Activated CD4-positive, alpha-beta T cell treated with anti-CD3 and anti-CD28 coated beads for 48 hours (primary cell): ENCODE measurements around the gene ITPKC.
"Not testable (repeated sequence)": the region's sequence is repeated elsewhere in the genome, so short reads cannot be mapped to it uniquely, and the experiment has no call there.

Experiments
- DNase-seq: peaks from one replicate; pipeline ENCODE4 v3.0.0-alpha.2; 2020

ITPKC gene

DNA sequence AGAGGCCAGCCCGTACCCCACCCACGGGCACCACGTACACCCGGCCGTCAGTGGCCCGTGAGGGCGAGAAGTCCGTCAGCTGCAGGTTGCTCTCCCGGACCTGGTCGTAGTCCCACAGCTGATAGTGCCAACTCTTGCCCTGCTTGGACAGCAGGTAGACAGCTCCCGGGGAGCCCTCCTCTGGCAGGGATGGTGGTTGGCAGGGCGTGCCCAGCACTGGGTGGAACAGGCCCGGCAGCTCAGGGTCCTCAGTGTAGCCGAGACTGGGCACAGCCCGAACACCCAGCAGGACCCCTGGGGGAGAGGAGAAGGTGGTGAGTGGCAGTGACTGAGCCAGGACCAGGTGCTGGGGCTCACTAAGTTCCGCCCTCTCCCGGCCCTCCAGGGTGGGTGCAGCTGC is 25.6 kb downstream of the ITPKC start:
- no peak for DNase-seq

- no peak for DNase-seq
These were observed 26.0 kb downstream of the ITPKC start for GRCh38 chr19:40742886-40743285.

GRCh38 chr19:40743926-40744325 is 27.0 kb downstream of the ITPKC start:
- DNase-seq, result no peak

DNA sequence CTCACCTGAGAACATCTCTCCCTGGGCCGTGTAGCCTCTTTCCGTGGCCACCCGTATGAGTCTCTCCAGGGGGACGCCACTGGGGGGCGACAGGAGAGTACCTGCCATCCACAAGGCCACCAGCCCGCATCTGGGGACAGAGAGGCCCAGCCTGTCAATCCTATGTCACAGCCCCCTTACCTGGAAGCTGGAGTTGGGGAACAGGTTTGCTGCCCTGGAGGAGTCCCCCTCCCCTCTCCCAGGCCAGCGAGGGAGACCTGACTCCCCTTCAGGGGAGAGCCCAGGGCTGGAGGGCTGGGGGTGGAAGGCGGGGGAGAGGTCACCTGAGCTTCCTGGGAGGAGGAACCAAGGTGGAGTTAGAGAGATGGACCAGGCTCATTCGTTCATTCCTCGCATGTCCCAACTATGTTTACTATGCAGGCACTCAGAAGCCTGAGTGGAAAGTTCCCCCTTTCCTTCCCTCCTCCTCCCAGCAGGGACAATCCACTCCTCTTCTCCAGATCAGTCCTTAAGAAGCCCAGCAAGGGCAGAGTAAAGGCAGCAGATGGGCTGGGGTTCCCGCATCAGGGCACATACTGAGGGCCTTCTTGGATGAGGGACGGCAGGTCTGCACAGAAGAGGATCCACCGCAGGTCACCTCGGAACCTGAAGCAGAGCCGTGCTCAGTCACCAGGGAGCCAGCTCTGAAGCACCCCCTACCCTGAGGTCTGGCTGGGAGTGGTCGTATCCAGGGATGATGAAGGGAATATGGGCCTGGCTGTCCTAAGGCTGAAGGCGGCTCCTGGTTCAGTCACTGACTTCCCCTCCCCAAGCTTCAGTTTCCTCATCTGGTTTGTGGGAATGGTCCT is 27.9 kb downstream of the ITPKC start:
- peak; percentile 48 for DNase-seq

DNA sequence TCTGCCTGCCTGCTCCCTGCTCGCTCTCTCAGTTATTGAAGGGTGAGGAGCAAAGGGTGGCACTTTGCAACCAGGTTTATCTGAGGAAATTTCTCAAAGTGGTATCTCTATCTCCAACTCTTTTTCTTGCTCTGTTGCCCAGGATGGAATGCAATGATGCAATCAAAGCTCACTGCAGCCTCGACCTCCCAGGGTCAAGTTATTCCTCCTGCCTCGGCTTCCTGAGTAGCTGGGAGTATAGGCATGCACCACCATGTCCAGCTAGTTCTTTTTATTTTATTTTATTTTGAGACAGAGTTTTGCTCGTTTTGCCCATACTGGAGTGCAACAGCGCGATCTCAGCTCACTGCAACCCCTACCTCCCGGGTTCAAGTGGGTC is 28.5 kb downstream of the ITPKC start:
- no peak for DNase-seq

DNA sequence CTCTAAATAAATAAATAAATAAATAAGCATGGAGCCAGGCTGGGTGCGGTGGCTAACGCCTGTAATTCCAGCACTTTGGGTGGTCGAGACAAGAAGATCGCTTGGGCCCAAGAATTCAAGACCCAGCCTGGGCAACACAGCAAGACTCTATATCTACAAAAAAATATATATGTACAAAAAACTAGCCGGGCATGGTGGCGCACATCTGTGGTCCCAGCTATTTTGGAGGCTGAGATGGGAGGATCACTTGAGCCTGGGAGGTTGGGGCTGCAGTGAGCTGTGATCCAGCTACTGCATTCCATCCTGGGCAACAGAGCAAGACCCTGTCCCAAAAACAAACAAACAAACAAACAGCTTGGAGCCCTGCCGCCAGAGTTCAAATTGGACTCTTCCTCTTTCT is 30.6 kb downstream of the ITPKC start:
- no peak for DNase-seq

DNA sequence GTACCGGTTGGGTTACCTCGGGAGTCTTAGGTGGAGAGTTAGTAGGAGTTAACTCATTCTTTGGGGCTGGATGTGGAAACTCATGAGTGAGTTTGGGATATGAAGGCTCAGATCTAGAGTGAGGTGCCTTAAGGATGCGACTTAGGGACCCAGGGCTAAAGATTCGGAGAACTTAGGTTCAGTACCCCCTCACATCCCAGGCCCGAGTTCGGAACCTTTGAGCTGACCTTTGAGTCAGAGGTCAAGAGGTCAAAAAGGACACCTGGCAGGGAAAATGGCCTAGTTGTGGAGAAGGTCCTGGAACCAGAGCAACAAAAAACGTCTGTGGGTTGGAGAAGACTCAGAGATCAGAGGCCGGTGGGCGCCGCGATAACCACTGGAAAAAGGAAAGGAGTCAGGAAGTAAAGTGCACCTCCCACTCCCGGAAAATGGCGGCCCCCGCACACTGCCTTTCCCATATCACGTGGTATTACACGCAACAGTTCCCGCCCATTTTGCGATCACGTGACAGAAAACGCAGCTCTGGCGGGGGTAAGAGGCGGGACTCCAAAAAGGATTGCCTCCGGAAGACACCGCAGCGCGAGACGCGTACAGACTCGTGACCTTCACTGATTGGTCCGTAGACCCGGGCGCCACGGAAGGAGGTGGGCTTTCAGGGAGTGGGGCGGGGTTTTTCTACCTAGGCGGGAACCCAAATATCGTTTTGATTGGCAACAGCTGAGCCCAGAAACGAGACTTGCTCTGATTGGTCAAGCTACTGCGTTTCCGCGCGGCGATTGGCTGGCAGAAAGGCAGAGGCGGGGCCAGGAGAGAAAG is 33.4 kb downstream of the ITPKC start, which contains the start of gene ACTMAP:
ACTMAP (minus strand) TSS at position 420 of the 816 bp plus-strand sequence. CDS start 674 bp downstream, outside the sequence.
- peak; percentile 100 for DNase-seq

DNA sequence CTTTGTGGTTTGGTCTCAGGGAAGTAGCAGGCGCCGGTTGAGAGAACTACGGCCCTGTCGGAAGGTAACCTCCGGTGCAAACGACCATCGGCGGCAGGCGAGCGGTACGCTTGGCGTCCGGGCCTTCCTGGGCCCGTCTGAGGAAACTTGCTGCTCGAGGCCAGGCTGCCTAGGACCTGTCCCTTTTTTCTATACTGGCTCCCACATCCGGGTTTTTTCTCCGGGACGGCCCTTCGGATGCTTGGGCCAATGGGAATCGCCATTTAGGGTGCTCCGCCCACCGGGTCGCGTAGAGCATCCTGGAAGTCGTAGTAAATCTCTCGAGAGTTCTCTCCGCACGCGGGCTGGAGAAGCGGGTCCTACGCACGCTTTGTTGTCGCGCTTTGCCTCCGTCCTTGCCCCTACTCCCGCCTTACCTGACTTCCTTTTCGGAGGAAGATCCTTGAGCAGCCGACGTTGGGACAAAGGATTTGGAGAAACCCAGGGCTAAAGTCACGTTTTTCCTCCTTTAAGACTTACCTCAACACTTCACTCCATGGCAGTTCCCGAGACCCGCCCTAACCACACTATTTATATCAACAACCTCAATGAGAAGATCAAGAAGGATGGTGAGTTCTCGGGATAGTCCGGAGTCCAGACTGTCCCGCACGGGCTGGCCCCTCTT is 34.1 kb downstream of the ITPKC start, which contains the start of gene SNRPA:
SNRPA (plus strand) TSS at position 330 of the 664 bp plus-strand sequence; CDS start at position 536, 206 bp downstream.
- peak; percentile 98 for DNase-seq

GRCh38 chr19:40752257-40752781 is 35.4 kb downstream of the ITPKC start:
- DNase-seq, result peak; percentile 52

- DNase-seq, result peak; percentile 82
These were observed 37.8 kb downstream of the ITPKC start for GRCh38 chr19:40754611-40755247.

DNA sequence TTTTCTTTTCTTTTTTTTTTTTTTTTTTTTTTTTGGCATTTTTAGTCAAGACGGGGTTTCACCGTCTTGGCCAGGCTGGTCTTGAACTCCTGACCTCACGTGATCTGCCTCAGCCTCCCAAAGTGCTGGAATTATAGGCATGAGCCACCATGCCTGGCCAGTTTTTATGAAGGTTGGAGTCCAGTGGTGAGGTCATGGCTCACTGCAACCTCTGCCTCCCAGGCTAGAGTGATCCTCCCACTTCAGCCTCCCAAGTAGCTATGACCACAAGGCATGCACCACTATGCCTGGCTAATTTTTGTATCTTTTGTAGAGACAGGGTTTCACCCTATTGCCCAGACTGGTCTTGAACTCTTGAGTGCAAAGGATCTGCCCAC is 38.3 kb downstream of the ITPKC start:
- no peak for DNase-seq

- no peak for DNase-seq
These were observed 38.9 kb downstream of the ITPKC start for GRCh38 chr19:40755791-40756190.

- DNase-seq, result peak; percentile 49
These were observed 39.7 kb downstream of the ITPKC start for GRCh38 chr19:40756502-40757110.

DNA sequence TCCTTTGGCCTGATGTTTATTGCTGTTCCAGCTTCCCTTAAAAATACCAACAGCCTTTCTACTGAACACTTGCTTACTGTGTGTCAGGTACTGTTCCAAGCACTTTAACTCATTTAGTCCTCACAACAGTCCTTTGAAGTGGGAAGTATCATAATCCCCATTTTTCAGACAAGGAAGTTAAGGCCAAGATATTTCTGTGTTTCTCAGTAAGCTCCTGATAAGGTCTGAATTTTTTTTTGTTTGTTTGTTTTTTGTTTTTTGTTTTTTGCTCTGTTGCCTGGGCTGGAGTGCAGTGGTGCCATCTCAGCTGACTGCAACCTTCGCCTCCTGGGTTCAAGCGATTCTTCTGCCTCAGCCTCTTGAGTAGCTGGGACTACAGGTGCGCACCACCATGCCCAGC is 41.6 kb downstream of the ITPKC start:
- DNase-seq, result no peak

DNA sequence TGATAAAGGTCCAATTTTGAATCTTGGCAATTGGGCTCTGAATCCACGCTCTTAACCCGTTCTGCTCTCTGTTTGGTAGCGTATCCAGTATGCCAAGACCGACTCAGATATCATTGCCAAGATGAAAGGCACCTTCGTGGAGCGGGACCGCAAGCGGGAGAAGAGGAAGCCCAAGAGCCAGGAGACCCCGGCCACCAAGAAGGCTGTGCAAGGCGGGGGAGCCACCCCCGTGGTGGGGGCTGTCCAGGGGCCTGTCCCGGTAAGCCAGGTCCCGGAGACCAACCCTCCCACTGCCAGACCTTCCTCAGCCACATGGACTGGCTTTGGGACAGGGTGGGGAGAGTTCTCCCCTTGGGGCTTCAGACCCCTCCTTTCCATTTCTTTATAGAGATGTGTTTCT is 42.4 kb downstream of the ITPKC start:
- DNase-seq, result no peak

GRCh38 chr19:40762754-40763470 is 46.0 kb downstream of the ITPKC start:
- DNase-seq, result no peak

DNA sequence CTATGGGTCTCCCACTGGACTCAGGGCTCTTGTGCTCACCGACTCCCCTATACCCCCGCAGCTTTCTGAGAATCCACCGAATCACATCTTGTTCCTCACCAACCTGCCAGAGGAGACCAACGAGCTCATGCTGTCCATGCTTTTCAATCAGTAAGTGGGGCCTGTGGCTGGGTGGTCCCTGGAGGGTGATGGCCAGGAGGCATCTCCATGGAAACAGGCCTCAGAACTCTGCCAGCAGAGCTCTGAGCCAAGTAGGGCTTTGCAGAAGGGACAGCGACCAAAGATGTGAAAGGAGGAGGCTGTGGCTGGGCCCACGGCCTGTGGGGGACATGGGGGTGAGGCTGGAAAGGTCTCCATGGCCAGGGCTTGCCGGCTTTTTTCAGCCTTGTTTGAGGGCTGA is 46.6 kb downstream of the ITPKC start:
- DNase-seq, result no peak

GRCh38 chr19:40763963-40764362 is 47.1 kb downstream of the ITPKC start:
- DNase-seq, result no peak

- DNase-seq, result not testable (repeated sequence)
These were observed 49.5 kb downstream of the ITPKC start for GRCh38 chr19:40766385-40766784.

- DNase-seq, result no peak
These were observed 52.0 kb downstream of the ITPKC start for GRCh38 chr19:40768869-40769268.

DNA sequence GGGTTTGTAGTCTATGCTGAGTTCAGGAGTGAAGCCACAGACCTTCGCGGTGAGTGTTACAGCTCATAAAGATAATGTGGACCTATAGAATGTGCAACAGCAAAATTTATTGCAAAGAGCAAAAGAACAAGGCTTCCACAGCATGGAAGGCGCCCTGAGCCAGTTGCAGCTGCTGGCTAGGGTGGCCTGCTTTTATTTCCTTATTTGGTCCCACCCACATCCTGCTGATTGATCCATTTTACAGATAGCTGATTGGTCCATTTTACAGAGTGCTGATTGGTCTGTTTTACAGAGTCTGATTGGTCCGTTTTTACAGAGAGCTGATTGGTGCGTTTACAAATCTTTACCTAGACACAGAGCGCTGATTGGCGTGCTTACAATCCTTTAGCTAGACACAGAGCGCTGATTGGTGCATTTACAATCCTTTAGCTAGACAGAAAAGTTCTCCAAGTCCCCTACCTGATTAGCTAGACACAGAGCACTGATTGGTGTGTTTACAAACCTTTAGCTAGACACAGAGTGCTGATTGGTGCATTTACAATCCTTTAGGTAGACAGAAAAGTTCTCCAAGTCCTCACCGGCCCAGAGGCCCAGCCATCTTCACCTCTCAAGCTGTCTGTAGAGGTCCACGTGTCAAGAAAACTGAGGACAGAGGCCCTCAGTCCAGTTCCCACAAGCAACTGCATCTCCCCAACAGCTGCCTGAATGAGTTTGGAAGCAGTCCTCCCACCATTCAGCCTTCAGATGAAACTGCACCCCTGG is 54.4 kb downstream of the ITPKC start:
- DNase-seq, result not testable (repeated sequence)
